Esophagus squamous epithelium (tissue), 5 donors: ENCODE measurements around the gene FREM1. TPM values are rescaled to one million over a fixed set of nuclear protein-coding genes. Genes with fewer than 3 reads are reported as not detected.

Experiments
- DNase-seq: peaks from one replicate; lab custom pipeline; 2025; lab: John Stamatoyannopoulos, UW
- H3K27ac ChIP-seq, 4 donors: fragments of 200-600 bp; sonication (generic); one replicate each; pipeline ENCODE4 v1.5.1; 2016 to 2019; ENCODE audit warnings: mild to moderate bottlenecking in 1 of 4
- H3K27me3 ChIP-seq, 4 donors: fragments of 200-600 bp; sonication (generic); 1 replicate in 3 of 4; 2 replicates in 1 of 4; pipeline versions ENCODE4 v1.5.1 to v1.6.0; 2017 to 2021; ENCODE audit warnings: antibody characterized with exemption in 1 of 4
- H3K36me3 ChIP-seq, 3 donors: fragments of 200-600 bp; sonication (generic); one replicate each; pipeline ENCODE4 v1.5.1; 2016 to 2019
- H3K4me1 ChIP-seq, 3 donors: fragments of 200-600 bp; sonication (generic); one replicate each; pipeline ENCODE4 v1.5.1; 2017 to 2019
- H3K4me3 ChIP-seq, 4 donors: fragments of 200-600 bp; sonication (generic); 1 replicate in 3 of 4; 2 replicates in 1 of 4; pipeline ENCODE4 v1.5.1; 2016 to 2019; ENCODE audit warnings: mild to moderate bottlenecking in 2 of 4, moderate library complexity in 1 of 4
- H3K9me3 ChIP-seq, 3 donors: fragments of 200-600 bp; sonication (generic); one replicate each; pipeline ENCODE4 v1.5.1; 2016 to 2019
- CTCF ChIP-seq, 6 experiments: fragments of 450-650 bp in 4 of 6; fragments of 200-600 bp in 2 of 6; sonication (generic) in 2 of 6; IDR thresholded peaks; one replicate each; pipeline ENCODE4 v1.5.1; 2016 to 2019; ENCODE audit warnings: antibody characterized with exemption in 6 of 6, mild to moderate bottlenecking in 4 of 6, moderate library complexity in 4 of 6
- POLR2A ChIP-seq, 4 donors: fragments of 450-650 bp; IDR thresholded peaks; one replicate each; pipeline ENCODE4 v1.6.1; 2017; ENCODE audit warnings: antibody characterized with exemption in 4 of 4, mild to moderate bottlenecking in 4 of 4, moderate library complexity in 3 of 4
- WGBS, 2 donors: methylation state at CpG; one replicate each; pipeline ENCODE4 v1.1.5; 2018; 5-methylcytosine and 5-hydroxymethylcytosine counted together
- intact Hi-C: fragments of 100-400 bp; cut with DNase I; formaldehyde crosslinking; loops from one replicate; pipeline ENCODE4 v1.15.0; 2022
- total RNA-seq, 4 donors: library from RNA; depleted of rRNA; stranded (reverse); fragments of >200 nt; gene quantifications; one replicate each; pipeline ENCODE4 v1.1.0, GENCODE V29; 2016
- donor health status: DM: yes; HTN: yes; CAD: no.

FREM1 gene
- total RNA-seq, 4 donors from 2014 or later, result 0.09 to 0.95 (median 0.23) TPM; not detected in 1

GRCh38 chr9:14868418-14868771 is 41.8 kb downstream of the FREM1 start:
- Histone ChIP-seq H3K27ac (no peak overlapping the region), H3K4me3 (no peak overlapping the region), H3K27me3 (no peaks in the 10 kb centered on the region), H3K36me3 (no peaks in the 10 kb centered on the region), H3K4me1 (no peaks in the 10 kb centered on the region), H3K9me3 (no peaks in the 10 kb centered on the region)
- WGBS, 2 donors, result 80 to 94% methylated on average over 4 of the region's 4 CpGs
- TF ChIP-seq CTCF (IDR thresholded peaks at IDR 0.05), result no peak
- no peak for TF ChIP-seq POLR2A (IDR thresholded peaks at IDR 0.05)
- DNase-seq, result no peak
- intact Hi-C loops, result no loop called here

GRCh38 chr9:14866200-14866749 is 44.0 kb downstream of the FREM1 start:
- Histone ChIP-seq H3K36me3 (no peaks in the 10 kb centered on the region), H3K4me3 (no peak overlapping the region), H3K9me3 (no peaks in the 10 kb centered on the region), H3K4me1 (no peaks in the 10 kb centered on the region), H3K27ac (no peak overlapping the region), H3K27me3 (no peaks in the 10 kb centered on the region)
- intact Hi-C loops, result no loop called here
- no peak for DNase-seq
- WGBS, 2 donors, result 83% methylated on average over 2 of the region's 2 CpGs
- no peak for TF ChIP-seq POLR2A (IDR thresholded peaks at IDR 0.05)

GRCh38 chr9:14864309-14864708 is 45.9 kb downstream of the FREM1 start:
- DNase-seq, result no peak
- no peaks in the 10 kb centered on the region for H3K36me3 ChIP-seq
- no peak overlapping the region for H3K4me3 ChIP-seq
- intact Hi-C loops, result no loop called here
- H3K27ac ChIP-seq, result no peak overlapping the region
- 74 to 79% methylated on average over 1 of the region's 1 CpG for WGBS, 2 donors
- TF ChIP-seq POLR2A (IDR thresholded peaks at IDR 0.05) (no peak), CTCF (IDR thresholded peaks at IDR 0.05) (no peak)
- no peaks in the 10 kb centered on the region for H3K9me3 ChIP-seq
- H3K4me1 ChIP-seq, result no peaks in the 10 kb centered on the region
- no peaks in the 10 kb centered on the region for H3K27me3 ChIP-seq

- no peak for DNase-seq
- Histone ChIP-seq H3K9me3 (no peaks in the 10 kb centered on the region), H3K4me1 (no peaks in the 10 kb centered on the region), H3K27ac (no peak overlapping the region), H3K27me3 (no peaks in the 10 kb centered on the region), H3K36me3 (no peaks in the 10 kb centered on the region), H3K4me3 (no peak overlapping the region)
- 84 to 93% methylated on average over 3 of the region's 3 CpGs for WGBS, 2 donors
- no peak for TF ChIP-seq CTCF (IDR thresholded peaks at IDR 0.05)
- TF ChIP-seq POLR2A (IDR thresholded peaks at IDR 0.05), result no peak
- intact Hi-C loops, result no loop called here
Observed at GRCh38 chr9:14863402-14863801, 46.8 kb downstream of the FREM1 start.

GRCh38 chr9:14857449-14858305 is 52.6 kb downstream of the FREM1 start:
- DNase-seq, result no peak
- no peaks in the 10 kb centered on the region for H3K9me3 ChIP-seq

More at GRCh38 chr9:14857449-14858305, 52.6 kb downstream of the FREM1 start:
- H3K36me3 ChIP-seq, result no peaks in the 10 kb centered on the region
- no peaks in the 10 kb centered on the region for H3K4me1 ChIP-seq
- no peak overlapping the region for H3K4me3 ChIP-seq
- TF ChIP-seq POLR2A (IDR thresholded peaks at IDR 0.05), result no peak
- no peak for TF ChIP-seq CTCF (IDR thresholded peaks at IDR 0.05)
- H3K27me3 ChIP-seq, result no peaks in the 10 kb centered on the region
- WGBS, 2 donors, result 76 to 95% methylated on average over 7 of the region's 7 CpGs
- intact Hi-C loops, result no loop called here
- no peak overlapping the region for H3K27ac ChIP-seq
